CD8-positive, alpha-beta memory T cell (primary cell): ENCODE results near the gene GDPD1. TPM values are rescaled to one million over a fixed set of nuclear protein-coding genes. Genes with fewer than 3 reads are reported as not detected.
"Not testable (repeated sequence)": the region's sequence is repeated elsewhere in the genome, so short reads cannot be mapped to it uniquely, and the experiment has no call there.

Experiments used
- CTCF ChIA-PET: fragments of 350-600 bp; sonication (Branson Sonifier 250); formaldehyde crosslinking; loops from one replicate; lab custom pipeline; 2021; ENCODE audit warnings: antibody characterized with exemption; lab: Charles Lee
- POLR2A ChIA-PET: fragments of 350-600 bp; sonication (Branson Sonifier 250); formaldehyde crosslinking; loops from one replicate; lab custom pipeline; 2021; ENCODE audit warnings: antibody characterized with exemption; lab: Charles Lee
- DNase-seq, 5 donors: peaks; one replicate each; pipeline versions ENCODE4 v3.0.0 to v3.0.0-alpha.2; 2020 to 2022; ENCODE audit warnings: mixed read lengths in 1 of 5
- H3K27ac ChIP-seq: one replicate; pipeline ENCODE4 v1.7.0; 2013; ENCODE audit warnings: low read depth, mild to moderate bottlenecking, low read length, moderate library complexity
- H3K27me3 ChIP-seq: 2 replicates; pipeline ENCODE4 v1.7.0; 2013; ENCODE audit warnings: low read length, mild to moderate bottlenecking; ENCODE audit not compliant: insufficient read depth, poor library complexity, severe bottlenecking
- H3K36me3 ChIP-seq: 2 replicates; pipeline ENCODE4 v1.7.0; 2013; ENCODE audit warnings: mild to moderate bottlenecking, low read length, moderate library complexity; ENCODE audit not compliant: insufficient read depth
- H3K4me1 ChIP-seq: 2 replicates; pipeline ENCODE4 v1.7.0; 2013; ENCODE audit warnings: mild to moderate bottlenecking, low read length, moderate library complexity; ENCODE audit not compliant: insufficient read depth
- H3K4me3 ChIP-seq: 2 replicates; pipeline ENCODE4 v1.7.0; 2013; ENCODE audit warnings: mild to moderate bottlenecking, low read length
- H3K9me3 ChIP-seq: 2 replicates; pipeline ENCODE4 v1.7.0; 2013; ENCODE audit warnings: mild to moderate bottlenecking, low read length
- H3K27ac Mint-ChIP-seq, 8 donors: one replicate each; pipeline ENCODE4 v1.8.0; 2020 to 2021; ENCODE audit warnings: mixed read lengths in 8 of 8, mild to moderate bottlenecking in 6 of 8, inconsistent platforms in 3 of 8, moderate library complexity in 3 of 8
- H3K27me3 Mint-ChIP-seq, 2 donors: one replicate each; pipeline ENCODE4 v1.8.0; 2020 to 2021; ENCODE audit warnings: mixed read lengths in 2 of 2, mild to moderate bottlenecking in 1 of 2, moderate library complexity in 1 of 2
- H3K36me3 Mint-ChIP-seq, 3 donors: one replicate each; pipeline ENCODE4 v1.8.0; 2020 to 2021; ENCODE audit warnings: mixed read lengths in 3 of 3, inconsistent platforms in 1 of 3, mild to moderate bottlenecking in 1 of 3
- H3K4me1 Mint-ChIP-seq, 3 donors: one replicate each; pipeline ENCODE4 v1.8.0; 2020 to 2021; ENCODE audit warnings: mixed read lengths in 3 of 3, inconsistent platforms in 1 of 3, mild to moderate bottlenecking in 1 of 3
- H3K4me3 Mint-ChIP-seq, 7 donors: one replicate each; pipeline ENCODE4 v1.8.0; 2020 to 2021; ENCODE audit warnings: mixed read lengths in 7 of 7, mild to moderate bottlenecking in 6 of 7, moderate library complexity in 4 of 7, inconsistent platforms in 2 of 7
- H3K9me3 Mint-ChIP-seq, 5 donors: one replicate each; pipeline ENCODE4 v1.8.0; 2020 to 2022; ENCODE audit warnings: mixed read lengths in 5 of 5, mild to moderate bottlenecking in 3 of 5, moderate library complexity in 2 of 5, inconsistent platforms in 1 of 5
- polyA plus RNA-seq: library from polyadenylated mRNA; unstranded; fragments of 300-500 nt; fragmentation: Illumina TruSeq; gene quantifications from one replicate; pipeline ENCODE4 v1.2.3, GENCODE V29; 2021
- total RNA-seq, 2 experiments: library from RNA; stranded (reverse); gene quantifications; one replicate each; pipeline ENCODE4 v1.2.3, GENCODE V29; 2021

Gene GDPD1
- total and polyA plus RNA-seq, 3 experiments from 2014 or later = 2.1 to 2.6 (median 2.3) TPM

GRCh38 chr17:59284317-59284716 is 64.0 kb downstream of the GDPD1 start:
- H3K4me3 ChIP-seq = no peak overlapping the region
- ChIA-PET POLR2A (interaction anchor here (0.7 kb wide), 1 partner anchor 14 kb away, joined by 5 read pairs; no protein-coding TSS in a partner anchor), CTCF (no interaction called here)
- no peaks in the 10 kb centered on the region for H3K4me1 ChIP-seq
- H3K36me3 ChIP-seq = no peaks in the 10 kb centered on the region
- no peaks in the 10 kb centered on the region for H3K27me3 ChIP-seq
- no peaks in the 10 kb centered on the region for H3K36me3 Mint-ChIP-seq
- H3K9me3 Mint-ChIP-seq = no peaks in the 10 kb centered on the region
- H3K4me3 Mint-ChIP-seq = no peak overlapping the region
- no peak overlapping the region for H3K27ac Mint-ChIP-seq
- H3K27ac ChIP-seq = no peak overlapping the region
- no peak for DNase-seq
- no peaks in the 10 kb centered on the region for H3K27me3 Mint-ChIP-seq
- no peaks in the 10 kb centered on the region for H3K9me3 ChIP-seq
- H3K4me1 Mint-ChIP-seq = no peaks in the 10 kb centered on the region

- H3K36me3 Mint-ChIP-seq = no peaks in the 10 kb centered on the region
- Histone ChIP-seq H3K4me3 (no peak overlapping the region), H3K36me3 (no peaks in the 10 kb centered on the region), H3K4me1 (no peaks in the 10 kb centered on the region), H3K27ac (no peak overlapping the region), H3K27me3 (no peaks in the 10 kb centered on the region), H3K9me3 (no peaks in the 10 kb centered on the region)
- CTCF ChIA-PET = no interaction called here
- no peaks in the 10 kb centered on the region for H3K27me3 Mint-ChIP-seq
- H3K9me3 Mint-ChIP-seq = no peaks in the 10 kb centered on the region
- DNase-seq = no peak
- no peaks in the 10 kb centered on the region for H3K4me1 Mint-ChIP-seq
- POLR2A ChIA-PET = no interaction called here
- no peak overlapping the region for H3K4me3 Mint-ChIP-seq
- no peak overlapping the region for H3K27ac Mint-ChIP-seq
These were observed 67.1 kb downstream of the GDPD1 start for GRCh38 chr17:59287452-59287851.

- H3K27ac ChIP-seq = no peak overlapping the region
- no peaks in the 10 kb centered on the region for H3K36me3 ChIP-seq
- Mint-ChIP-seq H3K27me3 (no peaks in the 10 kb centered on the region), H3K4me1 (no peaks in the 10 kb centered on the region), H3K36me3 (no peaks in the 10 kb centered on the region), H3K27ac (no peak overlapping the region), H3K4me3 (no peak overlapping the region), H3K9me3 (no peaks in the 10 kb centered on the region)
- ChIA-PET CTCF (no interaction called here), POLR2A (no interaction called here)
- no peaks in the 10 kb centered on the region for H3K4me1 ChIP-seq
- no peak overlapping the region for H3K4me3 ChIP-seq
- no peaks in the 10 kb centered on the region for H3K9me3 ChIP-seq
- H3K27me3 ChIP-seq = no peaks in the 10 kb centered on the region
- no peak for DNase-seq
These were observed 67.6 kb downstream of the GDPD1 start for GRCh38 chr17:59287891-59288290.

- no peaks in the 10 kb centered on the region for H3K9me3 ChIP-seq
- Mint-ChIP-seq H3K4me1 (no peaks in the 10 kb centered on the region), H3K27me3 (no peaks in the 10 kb centered on the region), H3K9me3 (no peaks in the 10 kb centered on the region), H3K4me3 (no peak overlapping the region), H3K36me3 (no peaks in the 10 kb centered on the region), H3K27ac (no peak overlapping the region)
- H3K36me3 ChIP-seq = no peaks in the 10 kb centered on the region
- H3K4me3 ChIP-seq = no peak overlapping the region
- no peak for DNase-seq
- ChIA-PET CTCF (no interaction called here), POLR2A (no interaction called here)
- peak overlapping the region; percentile 21 for H3K27ac ChIP-seq
- no peaks in the 10 kb centered on the region for H3K4me1 ChIP-seq
- H3K27me3 ChIP-seq = no peaks in the 10 kb centered on the region
These were observed 69.6 kb downstream of the GDPD1 start for GRCh38 chr17:59289981-59290301.

- CTCF ChIA-PET, H3K4me3 Mint-ChIP-seq, H3K36me3 ChIP-seq, H3K4me1 Mint-ChIP-seq, H3K9me3 Mint-ChIP-seq, POLR2A ChIA-PET, H3K27me3 Mint-ChIP-seq, H3K9me3 ChIP-seq, H3K27ac Mint-ChIP-seq, DNase-seq, H3K36me3 Mint-ChIP-seq, H3K27me3 ChIP-seq, H3K4me3 ChIP-seq, H3K4me1 ChIP-seq: not testable (repeated sequence)
- peak overlapping the region; percentile 21 for H3K27ac ChIP-seq
These were observed 70.1 kb downstream of the GDPD1 start for GRCh38 chr17:59290302-59290998.

GRCh38 chr17:59292174-59292523 is 71.8 kb downstream of the GDPD1 start:
- Histone ChIP-seq H3K4me3 (no peak overlapping the region), H3K27me3 (no peaks in the 10 kb centered on the region), H3K4me1 (no peaks in the 10 kb centered on the region), H3K27ac (no peak overlapping the region), H3K36me3 (no peaks in the 10 kb centered on the region), H3K9me3 (no peaks in the 10 kb centered on the region)
- no peaks in the 10 kb centered on the region for H3K9me3 Mint-ChIP-seq
- no peak overlapping the region for H3K4me3 Mint-ChIP-seq
- POLR2A ChIA-PET = no interaction called here
- peak overlapping the region in 1 of 8 donors; percentile 48 for H3K27ac Mint-ChIP-seq
- no peak for DNase-seq
- CTCF ChIA-PET = no interaction called here
- H3K4me1 Mint-ChIP-seq = no peaks in the 10 kb centered on the region
- no peaks in the 10 kb centered on the region for H3K27me3 Mint-ChIP-seq
- H3K36me3 Mint-ChIP-seq = no peaks in the 10 kb centered on the region

- H3K27ac Mint-ChIP-seq = no peak overlapping the region
- Histone ChIP-seq H3K4me1 (no peaks in the 10 kb centered on the region), H3K27ac (no peak overlapping the region), H3K36me3 (no peaks in the 10 kb centered on the region), H3K4me3 (no peak overlapping the region), H3K27me3 (no peaks in the 10 kb centered on the region), H3K9me3 (no peaks in the 10 kb centered on the region)
- H3K36me3 Mint-ChIP-seq = no peaks in the 10 kb centered on the region
- CTCF ChIA-PET = no interaction called here
- H3K4me3 Mint-ChIP-seq = no peak overlapping the region
- no peaks in the 10 kb centered on the region for H3K4me1 Mint-ChIP-seq
- no peak for DNase-seq
- H3K27me3 Mint-ChIP-seq = peaks cover 3 to 4% of the 10 kb centered on the region in 2 donors
- H3K9me3 Mint-ChIP-seq = no peaks in the 10 kb centered on the region
- POLR2A ChIA-PET = no interaction called here
These were observed 75.9 kb downstream of the GDPD1 start for GRCh38 chr17:59296190-59296589.

- Histone ChIP-seq H3K27ac (no peak overlapping the region), H3K36me3 (no peaks in the 10 kb centered on the region), H3K27me3 (no peaks in the 10 kb centered on the region), H3K4me1 (no peaks in the 10 kb centered on the region), H3K4me3 (no peak overlapping the region), H3K9me3 (no peaks in the 10 kb centered on the region)
- POLR2A ChIA-PET = no interaction called here
- no peaks in the 10 kb centered on the region for H3K36me3 Mint-ChIP-seq
- H3K4me3 Mint-ChIP-seq = no peak overlapping the region
- H3K4me1 Mint-ChIP-seq = no peaks in the 10 kb centered on the region
- H3K27me3 Mint-ChIP-seq = peaks cover 3 to 8% of the 10 kb centered on the region in 2 donors
- no peak overlapping the region for H3K27ac Mint-ChIP-seq
- CTCF ChIA-PET = interaction anchor here (1.5 kb wide), 1 partner anchor 13 kb away, joined by 3 read pairs; no protein-coding TSS in a partner anchor
- H3K9me3 Mint-ChIP-seq = no peaks in the 10 kb centered on the region
- DNase-seq = no peak
These were observed 78.2 kb downstream of the GDPD1 start for GRCh38 chr17:59298521-59298920.
